ENCODE measurements around the gene FNIP2.
"Not testable (repeated sequence)": the region's sequence is repeated elsewhere in the genome, so short reads cannot be mapped to it uniquely, and the experiment has no call there.

FNIP2 gene

GRCh38 chr4:158786955-158787354 lies 18.1 kb downstream of the FNIP2 start:
- intact Hi-C loops (cut with DNase I; ENCODE audit: low total_unique reads), result no loop called here
- Histone ChIP-seq H3K27ac (peak overlapping the region; percentile 61 to 68), H3K4me3 (no peak overlapping the region), H3K4me1 (peaks cover 0 to 97% (median 67%) of the 10 kb centered on the region in 4 donors), H3K36me3 (no peaks in the 10 kb centered on the region), H3K27me3 (no peaks in the 10 kb centered on the region), H3K9me3 (no peaks in the 10 kb centered on the region)
- DNase-seq, result no peak
- no peak for TF ChIP-seq CTCF (IDR thresholded peaks at IDR 0.05)

GRCh38 chr4:158787709-158788475 lies 19.1 kb downstream of the FNIP2 start:
- Histone ChIP-seq H3K4me1 (peaks cover 0 to 96% (median 60%) of the 10 kb centered on the region in 4 donors), H3K27ac (peak overlapping the region; percentile 61 to 68), H3K9me3 (no peaks in the 10 kb centered on the region), H3K36me3 (no peaks in the 10 kb centered on the region), H3K27me3 (no peaks in the 10 kb centered on the region), H3K4me3 (peak overlapping the region in 1 of 2 donors; percentile 5)
- DNase-seq, result no peak
- intact Hi-C loops (cut with DNase I; ENCODE audit: low total_unique reads), result no loop called here
- TF ChIP-seq CTCF (IDR thresholded peaks at IDR 0.05), result no peak

- H3K27ac ChIP-seq, result peak overlapping the region; percentile 61 to 68
- TF ChIP-seq CTCF (IDR thresholded peaks at IDR 0.05), result no peak
- no peaks in the 10 kb centered on the region for H3K9me3 ChIP-seq
- H3K4me3 ChIP-seq, result no peak overlapping the region
- intact Hi-C loops (cut with DNase I; ENCODE audit: low total_unique reads), result no loop called here
- DNase-seq, result no peak
- H3K36me3 ChIP-seq, result no peaks in the 10 kb centered on the region
- no peaks in the 10 kb centered on the region for H3K27me3 ChIP-seq
- peaks cover 0 to 95% (median 54%) of the 10 kb centered on the region in 4 donors for H3K4me1 ChIP-seq
Observed at GRCh38 chr4:158788516-158788915, 19.7 kb downstream of the FNIP2 start.

GRCh38 chr4:158789853-158790252 lies 21.0 kb downstream of the FNIP2 start:
- H3K4me3 ChIP-seq, result no peak overlapping the region
- intact Hi-C loops (cut with DNase I; ENCODE audit: low total_unique reads), result no loop called here
- H3K9me3 ChIP-seq, result no peaks in the 10 kb centered on the region
- no peaks in the 10 kb centered on the region for H3K27me3 ChIP-seq
- peaks cover 0 to 83% (median 43%) of the 10 kb centered on the region in 4 donors for H3K4me1 ChIP-seq
- no peak overlapping the region for H3K27ac ChIP-seq
- DNase-seq, result no peak
- TF ChIP-seq CTCF (IDR thresholded peaks at IDR 0.05), result no peak
- H3K36me3 ChIP-seq, result no peaks in the 10 kb centered on the region

DNA sequence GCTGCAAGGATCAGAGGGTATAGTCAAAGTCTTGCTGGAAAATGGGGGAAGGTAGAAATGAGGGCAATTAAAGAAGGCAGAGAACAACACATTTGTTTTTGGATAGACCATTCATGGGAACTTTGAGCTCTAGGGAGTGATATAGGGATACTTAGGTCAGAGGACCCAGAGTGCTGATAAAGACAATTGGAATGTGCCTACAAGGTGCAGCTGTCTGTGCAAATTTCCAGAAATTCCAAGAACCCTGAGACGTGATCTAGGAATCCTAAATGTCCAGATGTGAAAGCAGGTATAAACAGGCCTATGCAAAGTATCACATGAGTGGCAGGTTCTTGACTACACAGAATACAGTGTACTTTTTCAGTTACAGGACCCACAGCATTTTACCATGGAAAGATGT lies 24.2 kb downstream of the FNIP2 start:
- TF ChIP-seq CTCF (IDR thresholded peaks at IDR 0.05), result no peak
- Histone ChIP-seq H3K9me3 (no peaks in the 10 kb centered on the region), H3K27me3 (no peaks in the 10 kb centered on the region), H3K4me3 (no peak overlapping the region), H3K27ac (no peak overlapping the region), H3K36me3 (no peaks in the 10 kb centered on the region), H3K4me1 (peaks cover 0 to 65% (median 16%) of the 10 kb centered on the region in 4 donors)
- intact Hi-C loops (cut with DNase I; ENCODE audit: low total_unique reads), result no loop called here
- no peak for DNase-seq

GRCh38 chr4:158793430-158793829 lies 24.6 kb downstream of the FNIP2 start:
- H3K27me3 ChIP-seq; H3K36me3 ChIP-seq; H3K9me3 ChIP-seq; H3K4me3 ChIP-seq; intact Hi-C loops (cut with DNase I; ENCODE audit: low total_unique reads); H3K27ac ChIP-seq; DNase-seq: not testable (repeated sequence)
- peaks cover 0 to 61% (median 11%) of the 10 kb centered on the region in 4 donors for H3K4me1 ChIP-seq

Data from tibial artery (tissue), 4 donors.